ENCODE results near the gene SEC61B. TPM values are rescaled to one million over a fixed set of nuclear protein-coding genes. Genes with fewer than 3 reads are reported as not detected.
"Not testable (repeated sequence)": the region's sequence is repeated elsewhere in the genome, so short reads cannot be mapped to it uniquely, and the experiment has no call there.

The SEC61B gene
- total and polyA plus RNA-seq, 9 donors: 71.7 to 119 (median 108) TPM

GRCh38 chr9:99189887-99190596 lies 32.0 kb upstream of the SEC61B start:
- no peaks in the 10 kb centered on the region for H3K9me3 ChIP-seq (replicated peaks; ENCODE audit: control insufficient read depth, low read depth, low read length)
- no peaks in the 10 kb centered on the region for H3K36me3 ChIP-seq (ENCODE audit: control insufficient read depth, insufficient read depth, low read length)
- no peak overlapping the region for H3K27ac ChIP-seq (ENCODE audit: low read length)
- H3K27me3 ChIP-seq (ENCODE audit: control insufficient read depth, insufficient read depth, low read length): peaks cover 2% of the 10 kb centered on the region
- no peak for DNase-seq
- 77% methylated on average over 4 of the region's 8 CpGs for WGBS (ENCODE audit: insufficient coverage)
- peaks cover 8% of the 10 kb centered on the region for H3K4me1 ChIP-seq (ENCODE audit: control insufficient read depth, insufficient read depth, low read length)
- no peak overlapping the region for H3K4me3 ChIP-seq (ENCODE audit: low read length)

- H3K9me3 ChIP-seq (replicated peaks; ENCODE audit: control insufficient read depth, low read depth, low read length): no peaks in the 10 kb centered on the region
- peaks cover 7% of the 10 kb centered on the region for H3K4me1 ChIP-seq (ENCODE audit: control insufficient read depth, insufficient read depth, low read length)
- H3K27me3 ChIP-seq (ENCODE audit: control insufficient read depth, insufficient read depth, low read length): peaks cover 2% of the 10 kb centered on the region
- no peak overlapping the region for H3K4me3 ChIP-seq (ENCODE audit: low read length)
- DNase-seq: no peak
- H3K27ac ChIP-seq (ENCODE audit: low read length): no peak overlapping the region
- no peaks in the 10 kb centered on the region for H3K36me3 ChIP-seq (ENCODE audit: control insufficient read depth, insufficient read depth, low read length)
- WGBS (ENCODE audit: insufficient coverage): 90% methylated on average over 2 of the region's 3 CpGs
These were observed 31.3 kb upstream of the SEC61B start for GRCh38 chr9:99190597-99191283.

- Histone ChIP-seq H3K9me3 (replicated peaks; ENCODE audit: control insufficient read depth, low read depth, low read length) (no peaks in the 10 kb centered on the region), H3K4me3 (ENCODE audit: low read length) (no peak overlapping the region), H3K27ac (ENCODE audit: low read length) (no peak overlapping the region), H3K4me1 (ENCODE audit: control insufficient read depth, insufficient read depth, low read length) (peaks cover 7% of the 10 kb centered on the region), H3K27me3 (ENCODE audit: control insufficient read depth, insufficient read depth, low read length) (peaks cover 2% of the 10 kb centered on the region), H3K36me3 (ENCODE audit: control insufficient read depth, insufficient read depth, low read length) (no peaks in the 10 kb centered on the region)
- WGBS (ENCODE audit: insufficient coverage): 65% methylated on average over 2 of the region's 5 CpGs
- DNase-seq: no peak
These were observed 29.2 kb upstream of the SEC61B start for GRCh38 chr9:99192786-99193465.

- WGBS (ENCODE audit: insufficient coverage): no CpG with 5 or more reads among the region's 2 CpGs
- peaks cover 7% of the 10 kb centered on the region for H3K4me1 ChIP-seq (ENCODE audit: control insufficient read depth, insufficient read depth, low read length)
- no peaks in the 10 kb centered on the region for H3K36me3 ChIP-seq (ENCODE audit: control insufficient read depth, insufficient read depth, low read length)
- H3K4me3 ChIP-seq (ENCODE audit: low read length): no peak overlapping the region
- H3K9me3 ChIP-seq (replicated peaks; ENCODE audit: control insufficient read depth, low read depth, low read length): no peaks in the 10 kb centered on the region
- H3K27me3 ChIP-seq (ENCODE audit: control insufficient read depth, insufficient read depth, low read length): peaks cover 2% of the 10 kb centered on the region
- H3K27ac ChIP-seq (ENCODE audit: low read length): no peak overlapping the region
- DNase-seq: no peak
These were observed 28.6 kb upstream of the SEC61B start for GRCh38 chr9:99193466-99193821.

- 77% methylated on average over 5 of the region's 5 CpGs for WGBS (ENCODE audit: insufficient coverage)
- H3K4me3 ChIP-seq (ENCODE audit: low read length): not testable (repeated sequence)
These were observed 25.6 kb upstream of the SEC61B start for GRCh38 chr9:99196484-99196883.

GRCh38 chr9:99197124-99197630 lies 24.9 kb upstream of the SEC61B start:
- Histone ChIP-seq H3K9me3 (replicated peaks; ENCODE audit: control insufficient read depth, low read depth, low read length) (no peaks in the 10 kb centered on the region), H3K4me3 (ENCODE audit: low read length) (no peak overlapping the region), H3K4me1 (ENCODE audit: control insufficient read depth, insufficient read depth, low read length) (no peaks in the 10 kb centered on the region), H3K36me3 (ENCODE audit: control insufficient read depth, insufficient read depth, low read length) (no peaks in the 10 kb centered on the region), H3K27ac (ENCODE audit: low read length) (no peak overlapping the region), H3K27me3 (ENCODE audit: control insufficient read depth, insufficient read depth, low read length) (peaks cover 2% of the 10 kb centered on the region)
- no peak for DNase-seq
- WGBS (ENCODE audit: insufficient coverage): 100% methylated on average over 3 of the region's 3 CpGs

More at GRCh38 chr9:99196484-99196883, 25.6 kb upstream of the SEC61B start:
- H3K9me3 ChIP-seq (replicated peaks; ENCODE audit: control insufficient read depth, low read depth, low read length); H3K27me3 ChIP-seq (ENCODE audit: control insufficient read depth, insufficient read depth, low read length); H3K36me3 ChIP-seq (ENCODE audit: control insufficient read depth, insufficient read depth, low read length); H3K4me1 ChIP-seq (ENCODE audit: control insufficient read depth, insufficient read depth, low read length); H3K27ac ChIP-seq (ENCODE audit: low read length); DNase-seq: not testable (repeated sequence)

GRCh38 chr9:99197987-99198386 lies 24.1 kb upstream of the SEC61B start:
- H3K36me3 ChIP-seq (ENCODE audit: control insufficient read depth, insufficient read depth, low read length): no peaks in the 10 kb centered on the region
- WGBS (ENCODE audit: insufficient coverage): 52% methylated on average over 6 of the region's 9 CpGs
- DNase-seq: no peak
- H3K27me3 ChIP-seq (ENCODE audit: control insufficient read depth, insufficient read depth, low read length): peaks cover 2% of the 10 kb centered on the region
- H3K4me3 ChIP-seq (ENCODE audit: low read length): no peak overlapping the region
- H3K27ac ChIP-seq (ENCODE audit: low read length): no peak overlapping the region
- no peaks in the 10 kb centered on the region for H3K9me3 ChIP-seq (replicated peaks; ENCODE audit: control insufficient read depth, low read depth, low read length)
- no peaks in the 10 kb centered on the region for H3K4me1 ChIP-seq (ENCODE audit: control insufficient read depth, insufficient read depth, low read length)

- Histone ChIP-seq H3K4me3 (ENCODE audit: low read length) (no peak overlapping the region), H3K4me1 (ENCODE audit: control insufficient read depth, insufficient read depth, low read length) (no peaks in the 10 kb centered on the region), H3K27ac (ENCODE audit: low read length) (no peak overlapping the region), H3K9me3 (replicated peaks; ENCODE audit: control insufficient read depth, low read depth, low read length) (no peaks in the 10 kb centered on the region), H3K36me3 (ENCODE audit: control insufficient read depth, insufficient read depth, low read length) (no peaks in the 10 kb centered on the region), H3K27me3 (ENCODE audit: control insufficient read depth, insufficient read depth, low read length) (no peaks in the 10 kb centered on the region)
- 78% methylated on average over 7 of the region's 8 CpGs for WGBS (ENCODE audit: insufficient coverage)
- DNase-seq: no peak
These were observed 22.0 kb upstream of the SEC61B start for GRCh38 chr9:99199938-99200539.

- DNase-seq: no peak
- Histone ChIP-seq H3K27ac (ENCODE audit: low read length) (no peak overlapping the region), H3K9me3 (replicated peaks; ENCODE audit: control insufficient read depth, low read depth, low read length) (no peaks in the 10 kb centered on the region), H3K4me1 (ENCODE audit: control insufficient read depth, insufficient read depth, low read length) (no peaks in the 10 kb centered on the region), H3K27me3 (ENCODE audit: control insufficient read depth, insufficient read depth, low read length) (no peaks in the 10 kb centered on the region), H3K4me3 (ENCODE audit: low read length) (no peak overlapping the region), H3K36me3 (ENCODE audit: control insufficient read depth, insufficient read depth, low read length) (no peaks in the 10 kb centered on the region)
- 50% methylated on average over 3 of the region's 5 CpGs for WGBS (ENCODE audit: insufficient coverage)
These were observed 20.5 kb upstream of the SEC61B start for GRCh38 chr9:99201603-99202002.

- Histone ChIP-seq H3K4me1 (ENCODE audit: control insufficient read depth, insufficient read depth, low read length) (no peaks in the 10 kb centered on the region), H3K27ac (ENCODE audit: low read length) (no peak overlapping the region), H3K36me3 (ENCODE audit: control insufficient read depth, insufficient read depth, low read length) (peaks cover 8% of the 10 kb centered on the region), H3K4me3 (ENCODE audit: low read length) (no peak overlapping the region), H3K9me3 (replicated peaks; ENCODE audit: control insufficient read depth, low read depth, low read length) (peaks cover 13% of the 10 kb centered on the region), H3K27me3 (ENCODE audit: control insufficient read depth, insufficient read depth, low read length) (no peaks in the 10 kb centered on the region)
- no peak for DNase-seq
These were observed 11.5 kb upstream of the SEC61B start for GRCh38 chr9:99210572-99210971.
